MCF 10A (cell line): Measurements from ENCODE around the gene ANKH. TPM values are rescaled to one million over a fixed set of nuclear protein-coding genes. Genes with fewer than 3 reads are reported as not detected.

ENCODE experiments used
- BruUV-seq: library from RNA; stranded (reverse); fragments of 400-500 nt; replicated peaks from 2 replicates; lab custom pipeline; 2021; lab: Mats Ljungman, UMichigan
- CTCF ChIA-PET: fragments of 300-600 bp; sonication (Branson Sonifier 250); formaldehyde crosslinking; extraction: SDS; loops from one replicate; lab custom pipeline; 2021; ENCODE audit warnings: antibody characterized with exemption, inconsistent platforms; lab: Yijun Ruan, JAX
- POLR2A ChIA-PET: fragments of 300-600, 350-650 bp; sonication (Branson Sonifier 250); formaldehyde crosslinking; extraction: SDS; loops from one replicate; lab custom pipeline; 2020; ENCODE audit warnings: antibody characterized with exemption, inconsistent platforms; lab: Yijun Ruan, JAX
- DNase-seq: peaks from one replicate; pipeline ENCODE4 v3.0.0-alpha.2; 2018; ENCODE audit not compliant: unreplicated experiment
- H3K27ac Mint-ChIP-seq: one replicate; pipeline ENCODE4 v1.8.0; 2022; ENCODE audit warnings: mild to moderate bottlenecking, low read depth, mixed read lengths; ENCODE audit not compliant: unreplicated experiment
- H3K27me3 Mint-ChIP-seq: one replicate; pipeline ENCODE4 v1.8.0; 2022; ENCODE audit warnings: mixed read lengths; ENCODE audit not compliant: insufficient read depth, unreplicated experiment
- H3K36me3 Mint-ChIP-seq: one replicate; pipeline ENCODE4 v1.8.0; 2022; ENCODE audit warnings: mild to moderate bottlenecking, moderate library complexity, mixed read lengths; ENCODE audit not compliant: insufficient read depth, unreplicated experiment
- H3K4me1 Mint-ChIP-seq: one replicate; pipeline ENCODE4 v1.8.0; 2022; ENCODE audit warnings: mixed read lengths; ENCODE audit not compliant: insufficient read depth, unreplicated experiment
- H3K4me3 Mint-ChIP-seq: one replicate; pipeline ENCODE4 v1.8.0; 2022; ENCODE audit warnings: mild to moderate bottlenecking, moderate library complexity, mixed read lengths; ENCODE audit not compliant: unreplicated experiment
- H3K9me3 Mint-ChIP-seq: one replicate; pipeline ENCODE4 v1.8.0; 2022; ENCODE audit warnings: mixed read lengths; ENCODE audit not compliant: unreplicated experiment
- intact Hi-C: fragments of 100-400 bp; cut with micrococcal nuclease; formaldehyde crosslinking; loops from 2 replicates; pipeline ENCODE4 v1.14.1; 2022
- total RNA-seq: library from RNA; stranded (reverse); gene quantifications from 2 replicates; pipeline ENCODE4 v1.2.3, GENCODE V29; 2022
- TF ChIP-seq, protein P1 (sequence below): fragments of 200-600 bp; IDR thresholded peaks from one replicate; pipeline ENCODE4 v1.8.0; 2022; ENCODE audit warnings: antibody characterized with exemption, mild to moderate bottlenecking; ENCODE audit not compliant: unreplicated experiment

The ANKH gene
- total RNA-seq, 1 experiment from 2014 or later = 65.7 TPM

DNA sequence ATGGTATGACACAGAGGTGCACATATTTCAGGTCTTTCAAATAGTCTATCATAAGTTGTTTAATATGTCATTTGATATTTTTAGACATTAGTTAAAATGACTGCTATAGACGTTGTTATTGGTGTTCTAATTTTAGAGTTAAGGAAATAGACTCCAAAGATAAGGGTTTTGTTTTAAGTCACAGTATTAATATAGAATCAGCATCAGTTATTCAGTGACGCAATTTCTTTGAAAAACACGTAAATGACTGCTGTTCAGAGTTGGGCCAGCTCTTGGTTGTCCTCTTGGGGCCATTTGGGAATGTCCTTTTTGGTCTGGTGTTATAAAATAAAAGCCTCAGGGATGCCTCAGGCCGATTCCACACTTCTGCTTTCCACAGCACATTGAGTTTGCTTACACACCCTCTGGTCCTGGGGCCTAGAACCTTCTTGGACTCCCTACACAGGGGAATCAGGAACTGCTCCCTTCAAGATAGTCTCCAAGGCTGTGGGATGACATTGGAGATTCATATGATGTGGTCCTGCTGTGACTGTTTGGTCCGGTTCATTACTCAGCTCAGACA, 192.7 kb downstream of the ANKH start:
- no peak for DNase-seq
- Mint-ChIP-seq H3K27ac (no peak overlapping the region), H3K4me1 (peaks cover 29% of the 10 kb centered on the region), H3K36me3 (peaks cover 64% of the 10 kb centered on the region), H3K27me3 (no peaks in the 10 kb centered on the region), H3K9me3 (no peaks in the 10 kb centered on the region), H3K4me3 (no peak overlapping the region)
- POLR2A ChIA-PET = interaction anchor here (0.8 to 1.7 kb wide), 3 partner anchors 13 to 331 kb away, joined by 3 to 6 read pairs (median 3); no protein-coding TSS in a partner anchor
- CTCF ChIA-PET = interaction anchor here (0.6 to 2.8 kb wide), 7 partner anchors 12 to 1294 kb away, joined by 3 to 12 read pairs (median 4); no protein-coding TSS in a partner anchor
- intact Hi-C loops = no loop called here
- TF ChIP-seq, protein P1, sequence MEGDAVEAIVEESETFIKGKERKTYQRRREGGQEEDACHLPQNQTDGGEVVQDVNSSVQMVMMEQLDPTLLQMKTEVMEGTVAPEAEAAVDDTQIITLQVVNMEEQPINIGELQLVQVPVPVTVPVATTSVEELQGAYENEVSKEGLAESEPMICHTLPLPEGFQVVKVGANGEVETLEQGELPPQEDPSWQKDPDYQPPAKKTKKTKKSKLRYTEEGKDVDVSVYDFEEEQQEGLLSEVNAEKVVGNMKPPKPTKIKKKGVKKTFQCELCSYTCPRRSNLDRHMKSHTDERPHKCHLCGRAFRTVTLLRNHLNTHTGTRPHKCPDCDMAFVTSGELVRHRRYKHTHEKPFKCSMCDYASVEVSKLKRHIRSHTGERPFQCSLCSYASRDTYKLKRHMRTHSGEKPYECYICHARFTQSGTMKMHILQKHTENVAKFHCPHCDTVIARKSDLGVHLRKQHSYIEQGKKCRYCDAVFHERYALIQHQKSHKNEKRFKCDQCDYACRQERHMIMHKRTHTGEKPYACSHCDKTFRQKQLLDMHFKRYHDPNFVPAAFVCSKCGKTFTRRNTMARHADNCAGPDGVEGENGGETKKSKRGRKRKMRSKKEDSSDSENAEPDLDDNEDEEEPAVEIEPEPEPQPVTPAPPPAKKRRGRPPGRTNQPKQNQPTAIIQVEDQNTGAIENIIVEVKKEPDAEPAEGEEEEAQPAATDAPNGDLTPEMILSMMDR = no peak
- no TSS peak for BruUV-seq

- ChIA-PET POLR2A (interaction anchor here (0.8 to 3.3 kb wide), 6 partner anchors 9 to 17 kb away, joined by 3 to 23 read pairs (median 14); partner anchors contain the start of gene OTULIN), CTCF (interaction anchor here (0.7 to 1.5 kb wide), 5 partner anchors 8 to 347 kb away, joined by 3 to 6 read pairs (median 4); no protein-coding TSS in a partner anchor)
- BruUV-seq = no TSS peak
- Mint-ChIP-seq H3K4me3 (peak overlapping the region; percentile 26), H3K9me3 (no peaks in the 10 kb centered on the region), H3K36me3 (peaks cover 45% of the 10 kb centered on the region), H3K27ac (peak overlapping the region; percentile 86), H3K4me1 (peaks cover 51% of the 10 kb centered on the region), H3K27me3 (no peaks in the 10 kb centered on the region)
- peak; percentile 76 for DNase-seq
- TF ChIP-seq, protein P1 = no peak
- intact Hi-C loops = no loop called here
These were observed 195.3 kb downstream of the ANKH start for GRCh38 chr5:14676320-14676719.

GRCh38 chr5:14675865-14676300, 195.7 kb downstream of the ANKH start:
- no peaks in the 10 kb centered on the region for H3K9me3 Mint-ChIP-seq
- TF ChIP-seq, protein P1 = no peak
- intact Hi-C loops = no loop called here
- peaks cover 55% of the 10 kb centered on the region for H3K4me1 Mint-ChIP-seq
- no peak for DNase-seq
- H3K4me3 Mint-ChIP-seq = peak overlapping the region; percentile 26
- ChIA-PET POLR2A (interaction anchor here (0.8 to 3.3 kb wide), 6 partner anchors 9 to 17 kb away, joined by 3 to 23 read pairs (median 14); partner anchors contain the start of gene OTULIN), CTCF (interaction anchor here (1.3 to 1.5 kb wide), 4 partner anchors 9 to 21 kb away, joined by 3 to 5 read pairs (median 4); no protein-coding TSS in a partner anchor)
- BruUV-seq = no TSS peak
- H3K36me3 Mint-ChIP-seq = peaks cover 41% of the 10 kb centered on the region
- no peaks in the 10 kb centered on the region for H3K27me3 Mint-ChIP-seq
- peak overlapping the region; percentile 86 for H3K27ac Mint-ChIP-seq

GRCh38 chr5:14674983-14675854, 196.4 kb downstream of the ANKH start:
- no peaks in the 10 kb centered on the region for H3K9me3 Mint-ChIP-seq
- peaks cover 34% of the 10 kb centered on the region for H3K36me3 Mint-ChIP-seq
- peak overlapping the region; percentile 86 for H3K27ac Mint-ChIP-seq
- intact Hi-C loops = no loop called here
- H3K4me1 Mint-ChIP-seq = peaks cover 60% of the 10 kb centered on the region
- CTCF ChIA-PET = interaction anchor here (0.5 to 1.5 kb wide), 5 partner anchors 8 to 52 kb away, joined by 3 to 8 read pairs (median 4); no protein-coding TSS in a partner anchor
- no peak for DNase-seq
- no peaks in the 10 kb centered on the region for H3K27me3 Mint-ChIP-seq
- POLR2A ChIA-PET = interaction anchor here (0.9 to 3.3 kb wide), 7 partner anchors 8 to 334 kb away, joined by 4 to 23 read pairs (median 8); partner anchors contain the start of gene OTULIN
- no peak overlapping the region for H3K4me3 Mint-ChIP-seq
- TF ChIP-seq, protein P1 = no peak
- BruUV-seq = no TSS peak
